Lower lobe of right lung (tissue), 2 donors: ENCODE data around the gene MSGN1. TPM values are rescaled to one million over a fixed set of nuclear protein-coding genes. Genes with fewer than 3 reads are reported as not detected.

Source experiments
- ATAC-seq, 2 donors: fragments of 200-7000 bp; cut with Tn5 transposase; one replicate each; pipeline ENCODE4 v1.9.1; 2020 to 2022; ENCODE audit warnings: mild to moderate bottlenecking in 2 of 2, moderate library complexity in 2 of 2
- DNase-seq: peaks from one replicate; pipeline ENCODE4 v3.0.0-alpha.2; 2020
- H3K27ac ChIP-seq: fragments of 200-600 bp; one replicate; pipeline ENCODE4 v1.8.0; 2022
- H3K27me3 ChIP-seq: fragments of 200-600 bp; one replicate; pipeline ENCODE4 v1.8.0; 2022; ENCODE audit warnings: low read depth
- H3K36me3 ChIP-seq: fragments of 200-600 bp; one replicate; pipeline ENCODE4 v1.8.0; 2022; ENCODE audit warnings: mild to moderate bottlenecking
- H3K4me1 ChIP-seq: fragments of 200-600 bp; one replicate; pipeline ENCODE4 v1.8.0; 2022
- H3K4me3 ChIP-seq: fragments of 200-600 bp; one replicate; pipeline ENCODE4 v1.8.0; 2022; ENCODE audit warnings: mild to moderate bottlenecking
- H3K9me3 ChIP-seq: fragments of 200-600 bp; one replicate; pipeline ENCODE4 v1.8.0; 2022
- CTCF ChIP-seq: fragments of 200-600 bp; IDR thresholded peaks from one replicate; pipeline ENCODE4 v1.8.0; 2022; ENCODE audit warnings: antibody characterized with exemption, mild to moderate bottlenecking
- intact Hi-C: fragments of 100-400 bp; cut with DNase I; formaldehyde crosslinking; loops from one replicate; pipeline ENCODE4 v1.11.0; 2022
- long read RNA-seq: library from polyadenylated mRNA; unstranded; transcript quantifications from one replicate; pipeline ENCODE4 v2.0.0, GENCODE V29; 2021
- total RNA-seq: library from RNA; stranded (reverse); fragmentation: NEBNext Ultra II Directional; extraction: Animal tissue kit (Norgen Biotek cat#: 25700); gene quantifications from one replicate; pipeline ENCODE4 v1.2.1, GENCODE V29; 2021
- donor health status: DM: no; HTN: yes; CAD: no; lungs with severe emphysema.

Gene MSGN1
- total RNA-seq: not detected
- long read RNA-seq: 0 reads

- no peak for TF ChIP-seq CTCF
- no peaks in the 10 kb centered on the region for H3K27me3 ChIP-seq
- DNase-seq (no peak), ATAC-seq (no peak)
- no peak within 1 kb of the TSS for H3K27ac ChIP-seq
- H3K4me1 ChIP-seq: peaks cover 9% of the 10 kb centered on the region
- H3K36me3 ChIP-seq: no peaks in the 10 kb centered on the region
- intact Hi-C loops: no loop called here
- H3K9me3 ChIP-seq: no peaks in the 10 kb centered on the region
- no peak within 1 kb of the TSS for H3K4me3 ChIP-seq
Observed at GRCh38 chr2:17816396-17817245, at the start of gene MSGN1. Gene MSGN1, plus strand, starts transcription at chr2:17816460. Its CDS starts 59 bp downstream, at chr2:17816519.

- ATAC-seq (no peak), DNase-seq (no peak)
- Histone ChIP-seq H3K9me3 (no peaks in the 10 kb centered on the region), H3K27ac (no peak overlapping the region), H3K27me3 (no peaks in the 10 kb centered on the region), H3K4me3 (no peak overlapping the region), H3K4me1 (no peaks in the 10 kb centered on the region), H3K36me3 (no peaks in the 10 kb centered on the region)
- intact Hi-C loops: no loop called here
- no peak for TF ChIP-seq CTCF
Observed at GRCh38 chr2:17768894-17769293, 47.4 kb upstream of the MSGN1 start.

- H3K4me1 ChIP-seq: no peaks in the 10 kb centered on the region
- intact Hi-C loops: no loop called here
- H3K36me3 ChIP-seq: no peaks in the 10 kb centered on the region
- no peaks in the 10 kb centered on the region for H3K9me3 ChIP-seq
- DNase-seq (no peak), ATAC-seq (no peak)
- H3K27me3 ChIP-seq: no peaks in the 10 kb centered on the region
- no peak overlapping the region for H3K27ac ChIP-seq
- no peak for TF ChIP-seq CTCF
- no peak overlapping the region for H3K4me3 ChIP-seq
Observed at GRCh38 chr2:17771956-17772355, 44.3 kb upstream of the MSGN1 start.

- H3K36me3 ChIP-seq: no peaks in the 10 kb centered on the region
- intact Hi-C loops: no loop called here
- H3K27ac ChIP-seq: no peak overlapping the region
- no peak for ATAC-seq
- H3K27me3 ChIP-seq: no peaks in the 10 kb centered on the region
- H3K4me3 ChIP-seq: no peak overlapping the region
- no peak for DNase-seq
- H3K4me1 ChIP-seq: no peaks in the 10 kb centered on the region
- TF ChIP-seq CTCF: no peak
- H3K9me3 ChIP-seq: no peaks in the 10 kb centered on the region
Observed at GRCh38 chr2:17772532-17772931, 43.7 kb upstream of the MSGN1 start.

- Histone ChIP-seq H3K36me3 (peaks cover 13% of the 10 kb centered on the region), H3K4me1 (no peaks in the 10 kb centered on the region), H3K27ac (no peak overlapping the region), H3K27me3 (no peaks in the 10 kb centered on the region), H3K4me3 (no peak overlapping the region), H3K9me3 (no peaks in the 10 kb centered on the region)
- no peak for ATAC-seq
- DNase-seq: no peak
- intact Hi-C loops: no loop called here
- TF ChIP-seq CTCF: no peak
Observed at GRCh38 chr2:17780546-17780945, 35.7 kb upstream of the MSGN1 start.
